Stimulated activated CD4-positive, alpha-beta T cell treated with anti-CD3 and anti-CD28 coated beads, Interleukin-2, amount 100 ng/mL, for 24 hours (primary cell): ENCODE measurements around the gene PTPRN.

ENCODE experiments used
- DNase-seq, 2 donors: peaks; one replicate each; pipeline ENCODE4 v3.0.0-alpha.2; 2020

Gene PTPRN

GRCh38 chr2:219286436-219287115, 22.6 kb downstream of the PTPRN start:
- DNase-seq: no peak

- DNase-seq: no peak
Observed at GRCh38 chr2:219285894-219286425, 23.2 kb downstream of the PTPRN start.

- DNase-seq: no peak
Observed at GRCh38 chr2:219285373-219285735, 23.8 kb downstream of the PTPRN start.

GRCh38 chr2:219284501-219285372, 24.5 kb downstream of the PTPRN start:
- no peak for DNase-seq

- no peak for DNase-seq
Observed at GRCh38 chr2:219282943-219283581, 26.1 kb downstream of the PTPRN start.

- no peak for DNase-seq
Observed at GRCh38 chr2:219282375-219282774, 26.8 kb downstream of the PTPRN start.

- no peak for DNase-seq
Observed at GRCh38 chr2:219281588-219281987, 27.6 kb downstream of the PTPRN start.

- DNase-seq: no peak
Observed at GRCh38 chr2:219280651-219281050, 28.6 kb downstream of the PTPRN start.

GRCh38 chr2:219279916-219280516, 29.2 kb downstream of the PTPRN start:
- no peak for DNase-seq

GRCh38 chr2:219279151-219279915, 29.9 kb downstream of the PTPRN start, which contains the start of gene DNAJB2:
Gene DNAJB2, plus strand, starts transcription at chr2:219279366. Its CDS starts 468 bp downstream, at chr2:219279834.
- peak; percentile 99 to 100 for DNase-seq

GRCh38 chr2:219278655-219279150, 30.5 kb downstream of the PTPRN start:
- no peak for DNase-seq

GRCh38 chr2:219277703-219278654, 31.2 kb downstream of the PTPRN start:
- peak; percentile 81 to 82 for DNase-seq

GRCh38 chr2:219274361-219274921, 34.8 kb downstream of the PTPRN start:
- DNase-seq: no peak

GRCh38 chr2:219273937-219274336, 35.3 kb downstream of the PTPRN start:
- DNase-seq: no peak

GRCh38 chr2:219272995-219273394, 36.2 kb downstream of the PTPRN start:
- DNase-seq: no peak

- DNase-seq: no peak
Observed at GRCh38 chr2:219272356-219272755, 36.8 kb downstream of the PTPRN start.

GRCh38 chr2:219271021-219271420, 38.2 kb downstream of the PTPRN start:
- DNase-seq: no peak

GRCh38 chr2:219270055-219270372, 39.2 kb downstream of the PTPRN start:
- DNase-seq: no peak

- no peak for DNase-seq
Observed at GRCh38 chr2:219269362-219270054, 39.7 kb downstream of the PTPRN start.

- DNase-seq: no peak
Observed at GRCh38 chr2:219268294-219268693, 40.9 kb downstream of the PTPRN start.
